ENCODE results near the gene EN2. TPM values are rescaled to one million over a fixed set of nuclear protein-coding genes. Genes with fewer than 3 reads are reported as not detected.

The EN2 gene
- total RNA-seq, 1 donor from 2014 or later, result not detected

DNA sequence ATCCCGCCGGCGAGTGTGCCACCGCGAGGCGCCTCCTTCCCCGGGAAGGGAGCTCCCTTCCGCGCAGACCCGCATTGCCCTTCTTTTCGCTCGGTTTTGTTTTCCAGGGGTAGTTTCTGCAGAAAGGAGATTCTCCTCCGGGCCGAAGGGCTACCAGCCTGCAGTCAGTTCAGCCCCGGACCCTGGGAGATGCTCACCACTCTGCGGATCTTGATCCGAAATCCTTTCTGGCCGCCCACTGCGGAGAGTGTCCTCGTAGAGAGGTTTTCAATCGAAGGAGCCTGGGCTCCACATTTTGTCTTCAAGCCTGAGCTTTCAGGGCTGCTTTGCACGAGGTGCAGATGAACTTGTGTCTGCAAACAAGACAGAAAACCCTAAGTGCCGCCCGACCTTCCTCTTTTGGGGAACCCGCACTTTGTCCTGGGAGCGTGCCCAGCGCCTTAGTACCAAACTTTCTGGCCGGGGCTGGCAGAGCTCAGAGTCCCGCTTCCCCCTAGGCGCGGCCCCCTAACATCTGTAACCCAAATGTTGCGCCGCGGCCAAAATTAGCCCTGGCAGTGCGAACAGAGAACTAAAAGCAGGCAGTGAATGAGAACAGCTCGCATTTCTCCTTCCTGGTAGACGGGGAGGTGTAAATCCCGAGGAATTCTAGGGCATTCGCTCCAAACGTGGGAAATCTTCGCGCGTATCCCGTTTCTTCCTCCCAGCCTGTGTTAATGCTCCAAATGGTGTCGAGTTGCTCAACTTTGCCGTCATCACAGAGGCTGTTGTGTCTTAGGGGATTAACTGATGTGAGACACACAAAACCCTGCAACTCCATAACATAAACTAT lies 6.7 kb upstream of the EN2 start:
- ATAC-seq, result no peak

DNA sequence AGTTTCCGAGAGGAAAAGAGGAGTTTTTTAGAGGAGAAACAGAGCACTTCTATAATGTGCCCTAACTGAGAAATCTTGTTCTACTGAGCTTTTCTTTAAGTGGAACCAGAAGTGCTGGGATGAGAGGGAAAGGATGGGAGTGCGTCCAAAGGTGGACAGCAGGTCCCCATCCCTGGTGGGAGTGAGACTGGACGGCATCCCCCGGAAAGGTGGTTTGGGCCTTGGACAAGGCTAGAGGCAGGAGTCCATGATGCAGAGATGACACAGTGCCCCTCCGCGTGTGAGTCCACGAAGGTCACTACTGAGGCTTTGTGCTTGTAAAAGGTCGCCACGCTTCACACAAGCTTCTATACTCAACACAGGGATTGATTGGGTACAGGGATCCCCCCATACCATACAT lies 6.1 kb upstream of the EN2 start:
- no peak for ATAC-seq

DNA sequence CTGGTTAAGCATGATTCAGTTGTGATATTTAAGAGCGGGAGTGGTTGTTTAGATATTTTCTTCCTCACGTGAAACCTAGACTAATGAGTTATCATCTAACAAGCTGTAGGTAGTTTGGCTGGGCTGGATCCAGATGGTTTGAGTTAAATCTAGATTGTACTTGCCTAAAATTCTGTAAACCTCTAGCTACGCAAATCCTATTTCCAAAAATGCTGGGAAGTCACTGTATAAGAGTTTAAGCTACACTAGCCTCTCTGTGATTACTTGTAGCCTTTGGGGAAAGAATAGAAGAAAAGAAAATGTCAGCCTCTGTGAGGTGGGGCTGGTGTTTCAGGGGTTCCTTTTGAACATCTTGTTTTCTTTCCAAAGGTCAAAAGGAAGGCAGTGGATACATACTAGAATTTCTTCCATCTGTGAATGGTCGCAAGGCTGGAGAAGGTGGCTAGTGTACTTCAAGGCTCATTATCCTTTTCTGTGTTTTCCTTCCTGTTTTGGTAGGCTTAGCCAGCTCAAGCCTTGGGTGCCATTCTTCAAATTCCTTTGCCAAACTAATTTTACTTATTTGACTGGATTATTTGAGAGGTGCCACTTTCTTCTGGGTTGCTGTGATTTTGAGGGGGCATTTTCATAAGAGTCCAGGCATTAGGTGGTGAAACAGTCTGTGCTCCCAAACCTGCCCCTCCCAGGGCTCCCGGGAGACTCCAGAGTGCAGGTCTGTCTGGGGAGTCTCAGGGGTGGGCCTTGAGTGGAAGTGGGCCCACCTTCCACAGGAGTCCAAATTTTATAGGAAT lies 5.2 kb upstream of the EN2 start:
- ATAC-seq, result no peak

DNA sequence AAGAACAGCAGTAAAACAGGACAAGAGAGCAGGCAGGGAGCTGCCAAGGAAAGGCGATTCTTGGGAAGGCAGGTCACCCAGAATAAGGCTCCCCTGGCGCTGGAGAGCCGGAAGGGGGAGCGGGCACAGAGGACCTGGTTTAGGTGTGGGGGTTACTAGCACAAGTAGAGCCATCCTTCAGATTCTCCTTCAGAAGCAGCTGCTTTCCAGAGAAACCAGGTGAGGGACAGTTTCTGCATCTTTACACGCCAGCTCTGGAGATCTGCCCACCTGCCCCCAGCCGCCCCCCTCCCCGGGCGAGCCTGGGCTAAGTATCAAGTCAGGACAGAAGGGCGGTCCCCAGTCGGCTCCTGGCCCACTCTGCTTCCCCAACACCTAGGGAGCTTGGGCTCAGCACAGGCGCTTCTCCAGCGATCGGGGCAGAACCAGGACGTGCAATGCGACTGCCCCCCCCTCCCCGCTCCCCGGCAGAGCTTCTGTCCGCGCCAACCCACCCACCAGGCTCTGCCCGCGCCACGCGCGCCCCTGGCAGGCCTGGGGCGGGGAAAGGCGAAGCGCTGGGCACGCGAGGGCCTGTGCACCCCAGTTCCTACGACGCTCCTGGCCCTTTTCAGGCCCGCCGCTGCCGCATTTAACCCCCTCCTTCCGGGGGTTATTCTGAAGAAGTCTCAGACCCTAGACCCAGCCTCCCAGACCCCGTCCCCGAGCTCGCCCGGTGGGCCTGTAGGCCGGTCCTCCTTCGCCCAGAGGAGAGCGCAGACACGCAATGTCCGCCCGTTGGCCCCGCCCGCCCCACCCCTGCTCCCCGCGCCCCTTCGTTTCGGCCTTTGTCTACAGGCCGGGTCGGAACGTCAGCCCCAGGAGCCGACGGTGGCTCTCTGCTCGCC lies 4.4 kb upstream of the EN2 start:
- no peak for ATAC-seq

DNA sequence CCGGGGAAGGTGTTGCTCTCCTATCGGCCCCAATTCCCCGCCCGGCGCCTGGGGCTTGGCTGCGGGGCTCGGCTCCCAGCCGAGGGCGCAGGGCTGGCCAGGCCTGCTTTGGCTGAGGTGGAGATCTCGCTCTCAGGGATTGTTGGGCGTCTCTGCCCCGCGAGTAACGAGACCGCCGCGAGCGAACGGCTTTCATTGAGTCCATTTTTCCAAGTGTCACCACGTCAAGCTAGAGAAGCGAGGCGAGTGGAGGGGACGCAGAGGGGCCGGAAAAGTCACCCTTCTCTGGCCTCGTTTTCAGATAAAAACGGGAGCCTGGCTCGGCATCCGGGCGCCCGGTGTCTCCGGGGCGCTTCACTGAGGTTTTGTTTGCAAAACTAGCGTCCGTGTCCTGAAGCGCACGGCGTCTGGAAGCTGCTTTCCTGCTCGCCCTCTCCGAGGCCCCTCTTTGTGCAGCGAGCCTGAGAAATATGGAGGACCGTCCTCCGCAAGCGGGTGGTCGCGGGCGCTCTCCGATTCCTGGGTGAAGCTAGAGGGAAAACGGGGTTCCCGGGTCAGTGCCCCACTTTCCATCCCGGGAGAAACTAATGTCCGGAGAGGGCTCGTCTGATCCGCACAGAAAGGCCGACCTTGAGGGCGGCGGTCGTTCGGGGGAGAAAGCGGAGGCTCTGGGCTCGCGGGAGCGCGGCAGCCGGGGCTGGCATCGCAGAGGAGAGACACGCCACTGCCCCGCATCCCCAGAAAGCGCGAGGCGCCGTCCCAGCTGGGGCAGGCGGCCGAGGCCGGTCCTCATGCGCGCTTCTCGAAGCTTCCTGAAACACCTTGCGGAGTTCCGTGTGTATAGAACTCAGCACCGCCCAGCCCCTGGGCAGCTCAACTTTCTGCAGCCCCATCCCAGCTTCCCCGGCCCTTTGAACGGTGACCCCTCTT lies 3.5 kb upstream of the EN2 start:
- ATAC-seq, result no peak

DNA sequence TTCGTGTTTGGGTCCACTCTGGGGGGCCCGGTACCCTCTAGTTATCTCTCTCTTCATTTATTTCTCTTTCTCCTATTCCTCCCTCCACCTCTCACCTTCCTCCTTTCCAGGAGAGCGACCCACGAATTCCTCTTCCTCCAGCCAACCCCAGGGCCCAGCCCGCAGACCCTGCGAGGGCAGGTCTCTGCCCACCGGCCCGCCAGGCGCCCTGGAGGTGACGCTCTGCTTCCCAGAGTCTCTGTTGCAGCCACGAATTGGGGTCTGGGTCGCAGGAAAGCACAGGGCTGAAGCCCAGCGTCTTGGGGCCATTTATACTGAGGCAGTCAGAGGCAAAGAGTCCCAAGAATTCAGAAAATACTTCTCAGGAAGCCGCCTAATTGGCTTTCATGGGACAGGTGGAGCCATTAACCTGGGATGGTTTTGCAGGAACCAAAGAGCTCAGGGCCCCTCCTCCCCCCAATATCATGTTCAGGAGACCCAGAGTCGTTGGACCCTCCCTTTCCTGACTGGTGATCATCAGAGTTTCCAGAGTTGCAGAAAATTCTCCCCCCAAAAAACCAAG lies 2.7 kb upstream of the EN2 start:
- ATAC-seq, result no peak

DNA sequence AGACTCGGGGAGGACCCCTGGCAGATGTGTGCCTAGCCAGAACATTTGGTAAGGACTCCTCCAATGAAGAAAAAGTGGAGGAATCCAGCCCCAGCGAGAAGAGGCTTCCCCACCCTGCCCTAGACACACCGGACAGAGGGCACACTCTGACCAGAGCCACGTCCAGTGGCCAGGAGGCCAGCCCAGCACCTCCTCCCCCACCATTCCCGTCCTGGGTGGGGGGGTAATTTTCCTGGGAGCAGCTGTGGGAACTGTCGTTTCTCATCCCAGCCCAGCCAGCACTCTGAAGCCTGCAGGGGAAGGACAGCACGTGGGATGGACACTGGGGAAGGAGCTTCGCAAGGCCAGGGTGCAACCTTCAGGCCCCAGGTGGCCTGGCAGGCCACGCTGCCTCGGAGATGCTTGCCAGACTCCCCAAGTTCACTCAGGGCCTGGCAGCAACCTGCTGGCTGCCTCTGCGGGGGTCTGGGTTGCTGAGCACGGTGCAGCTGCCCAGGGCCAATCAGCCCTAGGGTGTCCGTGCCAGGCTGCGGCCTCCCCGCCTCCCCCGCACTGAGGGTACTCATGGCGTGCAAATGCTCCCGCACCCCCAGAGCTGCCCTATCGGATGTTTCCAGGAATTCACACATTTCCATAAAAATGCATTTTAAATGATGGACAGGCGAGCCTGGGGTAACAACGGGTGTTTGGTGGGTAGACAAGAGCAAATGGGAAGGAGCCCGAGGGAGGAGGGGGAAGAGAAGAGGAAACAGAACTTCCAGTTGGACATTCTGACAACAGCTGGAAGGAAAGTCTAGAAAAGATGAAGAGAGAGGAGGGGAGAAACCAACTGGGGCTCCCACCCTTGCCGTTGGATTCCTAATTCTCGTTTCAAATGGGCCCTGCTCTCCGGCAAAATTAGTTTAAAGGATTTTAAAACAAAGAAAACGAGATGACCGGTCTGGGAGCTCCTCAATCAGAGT lies 1.9 kb upstream of the EN2 start:
- ATAC-seq, result no peak

DNA sequence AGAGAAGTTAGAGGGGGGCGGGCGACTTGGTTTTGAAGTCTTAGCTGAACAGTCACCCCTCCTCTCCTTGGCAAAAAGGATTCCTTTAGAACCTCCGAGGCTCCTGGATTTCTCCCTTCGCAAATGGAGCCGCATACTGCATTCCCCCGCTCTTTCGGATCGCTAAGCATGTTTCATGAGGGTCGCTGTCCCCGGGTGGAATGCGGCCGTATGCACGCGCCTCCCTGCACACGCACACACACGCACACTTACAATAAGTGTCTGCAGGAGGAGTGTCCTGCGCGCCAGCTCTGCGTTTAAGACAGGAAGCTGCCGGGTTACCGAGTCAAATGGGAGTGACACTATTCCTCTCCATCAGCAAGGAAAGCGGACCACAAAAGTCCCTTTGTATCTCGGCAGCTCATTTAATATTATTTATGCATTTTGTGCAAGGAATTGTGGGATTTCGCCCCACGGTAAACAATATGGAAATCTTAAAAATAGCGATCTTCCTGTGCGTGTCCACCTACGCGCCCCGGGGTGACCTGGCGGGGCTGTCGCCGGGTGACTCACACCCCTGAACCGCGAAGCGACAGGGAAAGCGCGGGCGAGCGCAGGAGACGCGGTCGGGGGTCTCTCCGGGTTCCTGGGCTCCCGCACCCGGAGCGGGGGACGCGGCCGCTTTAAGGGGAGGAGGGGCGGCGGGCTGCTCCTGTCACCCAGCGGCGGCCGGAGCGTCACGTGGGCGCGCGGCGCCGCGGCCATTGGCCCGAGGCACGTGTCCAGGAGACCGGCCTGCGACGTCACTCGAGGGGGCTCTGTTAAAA lies 988 bp upstream of the EN2 start:
- peak; percentile 50 for ATAC-seq

DNA sequence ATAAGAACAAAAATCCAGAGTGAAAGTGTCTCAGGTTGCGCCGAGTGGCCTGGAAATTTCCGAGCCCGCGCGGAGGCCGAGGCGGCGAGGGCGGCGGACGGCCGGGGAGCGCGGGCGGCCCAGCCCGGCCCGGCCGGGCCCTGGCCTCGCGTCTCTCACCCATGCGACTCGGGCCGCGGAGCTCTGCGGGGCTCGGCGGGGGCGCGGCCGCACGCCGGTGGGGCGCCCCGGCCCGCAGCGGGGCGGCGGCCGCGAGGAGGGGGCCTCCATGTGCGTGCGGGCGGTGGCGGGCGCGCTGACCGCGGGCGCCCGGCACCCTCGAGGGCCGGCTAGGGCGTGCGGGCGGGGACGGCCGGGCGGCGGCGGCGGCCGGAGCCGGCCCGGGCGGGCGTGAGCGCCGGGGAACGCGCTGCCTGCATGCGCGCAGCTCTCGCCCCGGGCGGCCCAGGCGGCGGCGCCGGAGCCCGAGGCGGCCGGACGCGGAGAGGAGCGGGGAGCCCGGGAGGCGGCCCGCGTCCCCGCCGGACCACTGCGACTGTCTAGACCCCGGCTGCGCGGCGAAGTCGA lies 302 bp upstream of the EN2 start:
- no peak for ATAC-seq

DNA sequence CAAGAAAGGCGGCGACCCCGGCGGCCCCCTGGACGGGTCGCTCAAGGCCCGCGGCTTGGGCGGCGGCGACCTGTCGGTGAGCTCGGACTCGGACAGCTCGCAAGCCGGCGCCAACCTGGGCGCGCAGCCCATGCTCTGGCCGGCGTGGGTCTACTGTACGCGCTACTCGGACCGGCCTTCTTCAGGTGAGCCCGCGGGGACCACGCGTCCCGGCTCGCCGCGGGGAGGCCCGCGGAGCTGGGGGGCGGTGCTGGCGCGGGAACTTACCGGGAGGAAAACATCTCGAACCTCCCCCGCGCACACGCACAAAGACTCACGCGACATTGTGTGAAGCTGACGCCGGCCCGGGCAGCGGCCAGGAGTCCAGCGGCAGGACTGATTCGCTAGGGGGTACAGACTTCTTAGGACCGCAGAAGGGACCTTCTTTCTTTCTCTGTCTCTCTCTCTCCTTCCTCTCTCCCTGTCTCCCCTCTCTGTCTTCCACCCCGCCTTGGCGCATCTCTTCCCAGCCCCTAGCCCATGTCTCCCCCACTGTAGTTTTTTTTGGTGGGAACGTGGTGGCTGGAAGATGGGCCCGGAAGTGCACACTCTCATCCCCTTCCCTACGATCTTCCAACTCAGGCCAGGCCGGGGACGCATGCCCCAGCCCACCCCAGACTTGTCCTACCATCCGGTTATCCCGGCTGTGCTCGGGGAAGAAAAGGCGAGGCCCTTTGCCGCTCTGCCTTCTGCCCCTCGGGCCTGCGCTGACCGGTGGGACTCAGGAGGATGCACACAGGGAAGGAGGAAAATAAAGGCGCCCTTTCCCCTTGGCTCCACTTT lies 1.2 kb downstream of the EN2 start:
- no peak for ATAC-seq

DNA sequence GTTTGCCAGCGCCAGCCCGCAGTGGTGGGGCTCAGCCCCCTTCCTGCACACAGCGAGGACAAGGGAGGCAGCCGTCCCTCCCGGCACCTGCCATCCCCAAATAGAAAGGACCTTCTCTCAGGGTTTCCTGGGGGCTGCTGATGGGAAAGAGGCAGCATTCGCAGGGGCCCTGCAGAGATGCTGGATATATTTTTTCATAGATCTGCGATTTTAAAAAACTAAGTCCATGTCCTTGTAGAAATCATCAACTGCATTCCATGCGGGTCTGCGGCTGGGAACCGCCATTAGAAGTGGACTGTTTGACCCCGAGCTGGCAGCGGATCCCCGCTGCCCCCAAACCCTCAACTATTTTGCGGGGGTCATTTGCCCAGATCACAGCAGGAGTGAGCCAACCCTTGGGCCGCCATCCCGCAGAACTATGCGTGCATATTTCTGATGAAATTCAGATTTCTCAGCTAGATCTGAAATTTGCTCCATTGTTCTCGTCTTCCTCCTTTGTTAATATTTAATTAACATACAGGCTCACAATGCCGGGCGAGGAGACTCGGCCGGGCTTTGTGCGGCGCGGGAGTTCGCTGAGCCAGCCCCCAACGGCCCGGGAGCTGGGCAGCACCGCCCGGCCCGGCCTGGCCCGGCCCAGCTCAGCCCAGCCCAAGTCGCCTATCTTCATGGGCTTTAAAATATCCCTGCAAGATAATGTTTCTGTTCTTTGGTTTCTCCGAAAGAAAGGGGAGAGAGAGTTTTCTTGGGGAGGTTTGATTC lies 2.0 kb downstream of the EN2 start:
- ATAC-seq, result no peak

DNA sequence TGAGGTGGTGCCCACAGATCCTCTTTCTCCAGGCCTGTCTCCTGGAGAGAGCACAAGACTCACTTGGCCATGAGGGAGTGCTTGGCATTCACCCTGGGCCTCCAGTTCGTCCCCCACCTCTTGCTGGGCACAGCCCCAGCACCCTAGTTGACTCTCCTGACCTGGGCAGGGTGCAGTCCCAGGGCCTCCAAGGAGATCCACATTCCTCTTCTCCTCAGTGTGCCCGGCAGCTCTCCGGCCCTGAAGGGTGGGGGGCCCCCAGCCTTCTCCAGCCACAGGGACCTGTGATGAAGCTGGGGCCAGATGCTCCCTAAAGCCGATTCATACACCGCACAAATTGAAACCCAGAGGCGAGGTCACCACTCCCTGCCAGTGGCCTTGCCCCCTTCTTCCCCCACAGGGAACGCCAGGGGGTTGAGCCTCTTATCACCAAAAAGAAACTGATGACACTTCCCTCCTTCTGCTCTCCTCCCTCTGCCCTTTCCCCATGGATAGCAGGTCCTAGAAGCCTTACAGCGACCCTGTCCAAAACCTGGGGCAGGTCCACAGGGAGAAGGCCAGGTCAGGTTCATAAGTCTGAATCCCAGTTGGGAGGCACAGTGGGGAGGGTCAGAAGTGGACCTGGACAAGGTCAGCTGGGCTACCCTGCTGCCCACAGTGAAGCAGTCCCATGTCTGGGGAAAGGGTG lies 3.1 kb downstream of the EN2 start:
- ATAC-seq, result peak; percentile 7

DNA sequence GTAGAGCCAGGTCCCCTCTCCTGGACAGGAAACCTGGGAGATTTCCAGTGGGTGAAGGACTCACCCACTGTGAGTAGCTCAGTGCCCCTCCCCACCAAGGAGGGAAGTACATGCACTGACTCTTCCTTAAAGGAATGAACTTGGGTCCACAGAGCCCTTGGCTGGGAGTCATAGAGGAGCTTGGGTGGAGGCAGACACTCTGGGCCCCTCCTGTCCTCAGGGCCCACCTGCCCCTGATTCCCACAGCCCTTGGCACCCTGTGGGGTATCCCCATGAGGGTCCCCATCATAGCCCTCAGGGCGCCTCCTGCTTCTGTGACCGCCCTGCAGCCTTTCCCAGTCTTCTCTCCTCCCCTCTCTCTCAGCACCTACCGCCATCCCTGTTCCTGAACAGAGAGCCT lies 3.7 kb downstream of the EN2 start:
- ATAC-seq, result no peak

DNA sequence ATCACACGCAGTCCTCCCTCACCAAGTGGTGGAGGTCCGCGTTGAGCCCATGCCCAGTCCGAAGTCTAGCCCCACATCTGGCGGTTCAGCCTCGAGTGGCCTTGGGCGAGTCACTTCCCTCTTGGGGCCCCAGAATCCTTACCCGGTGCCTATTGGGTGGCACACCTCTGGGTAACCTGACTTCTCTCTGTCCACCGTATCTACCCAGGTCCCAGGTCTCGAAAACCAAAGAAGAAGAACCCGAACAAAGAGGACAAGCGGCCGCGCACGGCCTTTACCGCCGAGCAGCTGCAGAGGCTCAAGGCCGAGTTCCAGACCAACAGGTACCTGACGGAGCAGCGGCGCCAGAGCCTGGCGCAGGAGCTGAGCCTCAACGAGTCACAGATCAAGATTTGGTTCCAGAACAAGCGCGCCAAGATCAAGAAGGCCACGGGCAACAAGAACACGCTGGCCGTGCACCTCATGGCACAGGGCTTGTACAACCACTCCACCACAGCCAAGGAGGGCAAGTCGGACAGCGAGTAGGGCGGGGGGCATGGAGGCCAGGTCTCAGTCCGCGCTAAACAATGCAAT lies 4.3 kb downstream of the EN2 start:
- no peak for ATAC-seq

DNA sequence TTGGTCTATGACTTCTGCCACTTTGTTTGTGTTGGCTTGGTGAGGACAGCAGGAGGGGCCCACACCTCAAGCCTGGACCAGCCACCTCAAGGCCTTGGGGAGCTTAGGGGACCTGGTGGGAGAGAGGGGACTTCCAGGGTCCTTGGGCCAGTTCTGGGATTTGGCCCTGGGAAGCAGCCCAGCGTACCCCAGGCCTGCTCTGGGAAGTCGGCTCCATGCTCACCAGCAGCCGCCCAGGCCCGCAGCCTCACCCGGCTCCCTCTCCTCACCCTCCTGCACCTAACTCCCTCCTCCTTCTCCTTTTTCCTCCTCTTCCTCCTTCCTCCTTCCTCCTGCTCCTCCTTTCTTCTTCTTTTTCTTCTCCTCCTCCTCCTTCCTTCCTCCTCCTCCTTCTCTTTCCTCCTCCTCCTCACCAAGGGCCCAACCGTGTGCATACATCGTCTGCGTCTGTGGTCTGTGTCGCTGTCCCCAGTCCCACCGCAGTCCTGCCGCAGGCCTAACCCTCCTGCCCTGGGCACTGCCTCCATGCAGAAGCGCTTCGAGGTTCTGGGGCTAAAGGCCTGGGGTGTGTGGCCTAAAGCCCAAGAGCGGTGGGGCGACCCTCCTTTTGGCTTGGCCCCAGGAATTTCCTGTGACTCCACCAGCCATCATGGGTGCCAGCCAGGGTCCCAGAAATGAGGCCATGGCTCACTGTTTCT lies 5.3 kb downstream of the EN2 start:
- no peak for ATAC-seq

DNA sequence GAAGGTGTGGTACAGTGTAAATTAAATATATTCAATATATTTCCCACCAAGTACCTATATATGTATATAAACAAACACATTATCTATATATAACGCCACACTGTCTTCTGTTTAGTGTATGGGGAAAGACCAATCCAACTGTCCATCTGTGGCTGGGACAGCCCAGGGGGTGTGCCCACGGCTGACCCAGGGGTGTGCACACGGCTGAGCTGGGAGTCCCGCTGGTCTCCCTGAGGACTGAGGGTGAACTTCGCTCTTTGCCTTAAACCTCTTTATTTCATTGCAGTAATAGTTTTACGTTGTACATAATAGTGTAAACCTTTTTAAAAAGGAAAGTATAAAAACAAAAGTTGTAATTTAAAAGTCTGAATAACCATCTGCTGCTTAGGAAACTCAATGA lies 6.3 kb downstream of the EN2 start:
- ATAC-seq, result no peak

Data from esophagus mucosa (tissue), 1 donor.